ENCODE data around the gene USP38. TPM values are rescaled to one million over a fixed set of nuclear protein-coding genes. Genes with fewer than 3 reads are reported as not detected.

The USP38 gene
- total and polyA plus RNA-seq, 2 donors (not counting 3 experiments of a cell fraction or from before 2014, with no cell fraction given), result 7.5 to 17.0 TPM

GRCh38 chr4:143251779-143252178, 67.1 kb downstream of the USP38 start:
- no peak for DNase-seq (ENCODE audit: low read depth, low spot score)
- TF ChIP-seq CTCF (IDR thresholded peaks at IDR 0.05; ENCODE audit: extremely low read depth in 1 of 2, insufficient read depth in 1 of 2, low read depth in 1 of 2, low read length in 2 of 2) (no peak), JUN (IDR thresholded peaks at IDR 0.05; ENCODE audit: borderline replicate concordance, insufficient read depth, insufficient read length, low read depth) (no peak), GATA2 (IDR thresholded peaks at IDR 0.05; ENCODE audit: insufficient read depth, insufficient read length, low read depth, low read length) (no peak), EZH2 (IDR thresholded peaks at IDR 0.05; ENCODE audit: borderline replicate concordance, low read depth, low read length, severe bottlenecking) (no peak), POLR2A (IDR thresholded peaks at IDR 0.05; ENCODE audit: low read depth, low read length) (no peak), FOS (IDR thresholded peaks at IDR 0.05; ENCODE audit: borderline replicate concordance, insufficient read depth, low read length) (peak; percentile 56)
- TF ChIP-seq, protein P1, sequence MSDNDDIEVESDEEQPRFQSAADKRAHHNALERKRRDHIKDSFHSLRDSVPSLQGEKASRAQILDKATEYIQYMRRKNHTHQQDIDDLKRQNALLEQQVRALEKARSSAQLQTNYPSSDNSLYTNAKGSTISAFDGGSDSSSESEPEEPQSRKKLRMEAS (IDR thresholded peaks at IDR 0.05; ENCODE audit: insufficient read depth, insufficient read length), result no peak
- Histone ChIP-seq H3K27ac (ENCODE audit: insufficient read depth, low read depth, low read length) (no peak overlapping the region), H3K9me1 (replicated peaks; ENCODE audit: control insufficient read depth, extremely low read depth, insufficient read depth, low read length) (no peaks in the 10 kb centered on the region), H3K4me2 (ENCODE audit: insufficient read depth, low read length) (no peak overlapping the region), H3K36me3 (ENCODE audit: control insufficient read depth in 2 of 2, extremely low read depth in 1 of 2, insufficient read depth in 2 of 2, low read length in 2 of 2) (no peaks in the 10 kb centered on the region), H2AFZ (ENCODE audit: low read depth, low read length) (no peak overlapping the region), H3K9me3 (replicated peaks; ENCODE audit: control insufficient read depth, insufficient read depth, low read length) (no peaks in the 10 kb centered on the region), H4K20me1 (replicated peaks; ENCODE audit: control insufficient read depth, extremely low read depth, insufficient read depth, low read length) (no peaks in the 10 kb centered on the region), H3K4me1 (ENCODE audit: control insufficient read depth, extremely low read depth, insufficient read depth, low read length) (no peaks in the 10 kb centered on the region), H3K79me2 (ENCODE audit: control insufficient read depth, insufficient read depth, low read length) (no peaks in the 10 kb centered on the region), H3K27me3 (ENCODE audit: control insufficient read depth in 2 of 2, insufficient read depth in 2 of 2, low read length in 2 of 2) (no peaks in the 10 kb centered on the region), H3K4me3 (replicated peaks in 1 of 3; ENCODE audit: insufficient read depth in 1 of 3, low read depth in 1 of 3, low read length in 3 of 3) (no peak overlapping the region), H3K9ac (replicated peaks; ENCODE audit: extremely low read depth, insufficient read depth, low read length) (no peak overlapping the region)
- dilution Hi-C loops (cut with MboI; ENCODE audit: extremely low pct_ligation_motif_present, low sequenced_read_pairs) (no loop called here), intact Hi-C loops (cut with micrococcal nuclease) (no loop called here)
- FAIRE-seq, result no peak
- ChIA-PET CTCF (no interaction called here), POLR2A (no interaction called here)
- BruUV-seq (replicated peaks), result no TSS peak
